ENCODE measurements around the gene DGKQ. TPM values are rescaled to one million over a fixed set of nuclear protein-coding genes. Genes with fewer than 3 reads are reported as not detected.

Gene DGKQ
- total RNA-seq, 1 donor from 2014 or later = 19.2 TPM

GRCh38 chr4:962231-963208 is 10.8 kb downstream of the DGKQ start:
- DNase-seq (ENCODE audit: low read depth, low spot score) = no peak

GRCh38 chr4:961351-962230 is 11.8 kb downstream of the DGKQ start:
- no peak for DNase-seq (ENCODE audit: low read depth, low spot score)

DNA sequence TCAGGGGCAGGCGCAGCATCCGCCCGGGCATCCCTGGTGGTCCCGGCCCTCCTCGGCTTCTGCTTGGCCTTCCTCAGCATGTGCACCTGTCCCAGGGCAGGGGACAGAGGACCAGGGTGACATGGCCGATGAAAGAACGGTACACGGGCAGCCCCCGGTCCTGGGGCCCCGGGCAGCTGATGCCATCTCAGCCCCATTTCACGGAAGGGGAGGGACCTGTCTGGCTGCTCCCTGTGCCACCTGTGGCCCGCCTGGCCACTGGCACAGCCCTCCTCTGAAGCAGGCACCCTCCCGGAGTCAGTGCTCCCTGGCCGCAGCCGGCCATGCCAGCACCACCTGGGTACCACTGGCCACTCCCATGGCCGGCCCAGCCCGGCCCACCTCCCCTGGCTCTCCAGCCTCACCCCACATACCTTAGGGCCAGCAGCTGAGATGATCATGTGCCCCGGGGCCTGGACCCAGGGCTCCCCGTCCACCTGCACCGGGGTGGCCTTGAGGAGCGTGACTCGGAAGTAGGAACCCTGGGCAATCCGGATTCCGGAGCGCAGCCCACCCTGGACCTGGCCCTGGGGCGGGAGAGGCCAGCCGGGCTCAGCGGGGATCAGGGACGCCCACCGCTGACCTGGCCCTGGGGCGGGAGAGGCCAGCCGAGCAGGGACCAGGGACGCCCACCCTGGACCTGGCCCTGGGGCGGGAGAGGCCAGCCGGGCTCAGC is 12.6 kb downstream of the DGKQ start:
- DNase-seq (ENCODE audit: low read depth, low spot score) = no peak

DNA sequence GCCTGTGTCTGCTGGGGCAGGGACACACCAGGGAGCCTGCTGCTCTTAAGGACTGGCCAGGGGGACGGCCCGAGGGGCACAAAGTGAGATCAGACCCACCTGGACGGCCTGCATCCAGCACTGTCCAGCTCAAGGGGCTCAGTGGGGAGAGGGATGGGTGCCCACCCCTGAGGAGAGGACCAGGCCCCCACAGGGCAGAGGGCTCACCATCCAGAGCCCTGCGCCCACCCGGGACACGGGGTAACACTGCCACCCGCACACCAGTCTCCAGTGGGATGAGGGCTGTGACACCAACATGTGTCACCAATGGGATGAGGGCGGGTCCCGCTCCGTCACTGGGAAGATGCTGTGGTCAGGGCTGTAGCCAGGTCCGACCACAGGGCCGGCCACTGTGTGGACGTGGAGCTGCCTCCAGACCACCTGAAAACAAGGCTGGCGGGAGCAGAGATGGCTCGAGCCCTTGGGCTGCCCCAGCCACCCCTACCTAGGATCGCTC is 13.2 kb downstream of the DGKQ start:
- DNase-seq (ENCODE audit: low read depth, low spot score) = no peak

- DNase-seq (ENCODE audit: low read depth, low spot score) = no peak
Measured at GRCh38 chr4:959338-960139, 13.8 kb downstream of the DGKQ start.

- DNase-seq (ENCODE audit: low read depth, low spot score) = no peak
Measured at GRCh38 chr4:958696-959337, 14.6 kb downstream of the DGKQ start.

DNA sequence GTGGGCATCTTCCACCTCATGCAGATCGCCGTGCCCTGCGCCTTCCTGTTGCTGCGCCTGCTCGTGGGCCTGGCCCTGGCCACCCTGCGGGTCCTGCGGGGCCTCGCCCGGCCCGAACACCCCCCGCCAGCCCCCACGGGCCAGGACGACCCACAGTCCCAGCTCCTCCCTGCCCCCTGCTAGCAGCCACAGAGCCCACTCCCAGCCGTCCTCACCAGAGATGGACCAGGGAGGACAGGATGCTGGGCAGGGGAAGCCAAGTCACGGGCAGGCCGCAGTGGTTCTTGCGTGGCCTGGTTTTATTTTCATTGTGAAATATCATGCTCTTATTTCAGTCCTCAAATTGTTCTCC is 15.1 kb downstream of the DGKQ start:
- DNase-seq (ENCODE audit: low read depth, low spot score) = no peak

- no peak for DNase-seq (ENCODE audit: low read depth, low spot score)
Measured at GRCh38 chr4:957581-958313, 15.6 kb downstream of the DGKQ start.

GRCh38 chr4:957231-957580 is 16.2 kb downstream of the DGKQ start:
- DNase-seq (ENCODE audit: low read depth, low spot score) = no peak

DNA sequence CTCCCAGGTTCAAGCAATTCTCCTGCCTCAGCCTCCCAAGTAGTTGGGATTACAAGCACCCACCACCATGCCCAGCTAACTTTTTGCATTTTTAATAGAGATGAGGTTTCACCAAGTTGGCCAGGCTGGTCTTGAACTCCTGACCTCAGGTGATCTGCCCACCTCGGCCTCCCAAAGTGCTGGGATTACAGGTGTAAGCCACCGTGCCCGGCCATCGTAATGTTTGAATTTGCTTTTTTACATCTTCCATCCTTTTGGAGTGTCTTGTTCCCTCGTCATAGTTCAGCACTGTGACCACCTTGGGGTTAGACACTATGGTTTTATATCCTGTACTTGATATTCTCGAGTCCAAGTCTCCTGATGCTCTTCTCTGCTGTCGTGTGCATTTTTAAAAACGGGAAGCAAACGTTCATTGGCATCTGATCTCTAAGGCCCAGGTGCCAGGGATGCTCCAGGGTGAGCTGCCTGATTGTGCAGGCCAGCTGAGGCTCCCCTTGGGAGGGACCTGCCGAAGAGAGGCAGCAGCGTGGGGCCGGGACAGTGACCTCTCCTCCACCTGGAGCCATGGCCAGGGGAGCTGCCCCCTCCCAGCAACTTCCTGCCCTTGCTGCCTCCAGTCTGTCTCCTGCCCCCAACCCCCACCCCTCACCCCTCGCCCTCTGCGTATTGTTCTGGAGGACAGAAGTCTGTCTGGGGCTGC is 16.7 kb downstream of the DGKQ start:
- DNase-seq (ENCODE audit: low read depth, low spot score) = no peak

DNA sequence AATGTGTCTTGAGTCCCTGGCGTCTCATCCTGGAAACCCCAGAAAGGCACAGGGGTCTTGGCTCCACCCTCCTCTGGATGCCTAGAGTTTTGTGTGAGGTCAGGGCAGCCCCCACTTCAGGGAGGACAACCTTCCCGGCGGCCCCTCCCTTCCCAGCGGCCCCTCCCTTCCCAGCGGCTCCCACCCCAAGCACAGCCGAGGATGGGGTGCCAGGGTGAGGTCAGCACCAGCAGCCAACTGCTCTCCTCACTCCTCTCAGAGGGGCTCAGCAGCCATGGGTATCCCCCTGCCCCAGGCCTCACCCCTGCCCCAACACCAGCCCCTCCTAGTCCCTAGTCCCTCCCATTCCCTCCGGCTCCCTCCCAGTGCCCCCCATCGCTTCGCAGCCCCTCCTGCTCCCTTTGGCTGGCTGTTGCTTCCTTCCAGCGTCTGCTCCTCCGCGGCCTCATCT is 17.4 kb downstream of the DGKQ start:
- no peak for DNase-seq (ENCODE audit: low read depth, low spot score)

- DNase-seq (ENCODE audit: low read depth, low spot score) = no peak
Measured at GRCh38 chr4:955161-955921, 18.0 kb downstream of the DGKQ start.

DNA sequence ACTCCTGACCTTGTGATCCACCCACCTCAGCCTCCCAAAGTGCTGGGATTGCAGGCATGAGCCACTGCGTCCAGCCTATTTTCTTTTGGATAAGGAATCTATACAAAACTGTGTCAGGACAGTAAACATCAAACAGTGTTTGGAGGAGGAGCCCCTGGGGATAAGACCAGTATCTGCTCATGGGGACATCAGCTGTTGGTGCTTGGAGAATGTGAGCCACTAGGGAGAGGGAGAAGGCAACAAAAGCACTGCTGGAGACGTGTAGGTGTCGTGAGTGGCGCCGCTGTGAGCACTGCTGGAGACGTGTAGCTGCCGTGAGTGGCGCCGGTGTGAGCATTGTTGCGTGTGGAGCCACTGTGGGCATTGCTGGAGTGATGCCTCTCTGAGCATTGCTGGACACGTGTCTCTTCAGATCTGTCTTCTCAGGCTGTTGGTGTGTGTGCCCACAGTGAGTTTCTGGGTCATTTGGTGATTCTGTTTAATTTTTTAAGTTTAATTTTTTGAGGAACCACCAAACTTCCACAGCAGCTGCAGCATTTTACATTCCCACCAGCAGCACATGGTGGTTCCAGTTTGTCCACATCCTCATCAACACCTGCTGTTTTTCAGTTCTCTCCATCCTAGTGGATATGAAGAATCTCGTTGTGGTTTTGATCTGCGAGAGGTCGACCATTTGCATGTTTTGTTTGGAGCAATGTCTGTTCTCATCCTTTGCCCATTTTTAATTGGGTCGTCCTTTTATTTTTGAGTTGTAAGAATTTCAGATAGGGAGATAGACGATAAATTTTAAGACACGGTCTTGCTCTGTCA is 19.0 kb downstream of the DGKQ start:
- DNase-seq (ENCODE audit: low read depth, low spot score) = no peak

- no peak for DNase-seq (ENCODE audit: low read depth, low spot score)
Measured at GRCh38 chr4:953574-953915, 19.8 kb downstream of the DGKQ start.

- no peak for DNase-seq (ENCODE audit: low read depth, low spot score)
Measured at GRCh38 chr4:952881-953573, 20.3 kb downstream of the DGKQ start.

- no peak for DNase-seq (ENCODE audit: low read depth, low spot score)
Measured at GRCh38 chr4:951594-952468, 21.5 kb downstream of the DGKQ start.

Measured in pulmonary artery endothelial cell (primary cell).